ENCODE data around the gene ARHGAP18.

DNA sequence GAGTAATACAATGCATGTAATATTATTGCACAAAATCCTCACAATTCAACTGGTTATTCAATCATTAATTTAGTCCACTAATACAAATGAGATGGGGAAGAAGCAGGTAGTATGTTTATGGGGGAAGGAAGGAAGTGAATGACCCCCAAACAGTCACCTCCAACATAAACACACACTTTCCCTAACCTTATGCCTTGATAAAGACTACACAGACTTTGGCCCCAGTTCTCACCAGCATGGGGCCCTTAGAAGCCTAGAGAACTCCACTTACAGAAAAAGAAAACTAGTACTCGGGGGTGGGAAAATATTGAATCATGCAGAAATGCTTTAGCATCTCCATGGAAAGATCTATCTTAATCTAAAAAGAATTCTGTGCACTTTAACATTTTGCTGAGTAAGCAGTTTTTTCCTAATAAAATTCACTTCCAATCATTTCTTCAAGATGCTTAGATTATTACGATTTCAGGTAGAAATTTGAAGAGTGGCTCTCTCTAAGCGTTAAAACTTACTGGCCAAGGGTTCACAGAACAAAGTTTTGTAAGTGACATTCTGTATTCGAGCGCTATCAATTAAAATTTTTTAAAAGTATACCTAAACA, 18.8 kb downstream of the ARHGAP18 start:
- no peak for TF ChIP-seq ESRRA (CRISPR knock-in tag; IDR thresholded peaks at IDR 0.05; ENCODE audit: low read depth)
- TF ChIP-seq ZNF235 (CRISPR knock-in tag; IDR thresholded peaks at IDR 0.05; ENCODE audit: borderline replicate concordance): no peak
- no peak for TF ChIP-seq ELF4 (CRISPR knock-in tag; IDR thresholded peaks at IDR 0.05; ENCODE audit: borderline replicate concordance)
- no peak for TF ChIP-seq RBM22 (optimal IDR thresholded peaks at IDR 0.05; ENCODE audit: low read length)
- no peak for TF ChIP-seq ZNF878 (CRISPR knock-in tag; IDR thresholded peaks at IDR 0.05)
- no peak for TF ChIP-seq EED (CRISPR knock-in tag; IDR thresholded peaks at IDR 0.05)
- TF ChIP-seq TP53 (CRISPR knock-in tag; conservative IDR thresholded peaks at IDR 0.05): no peak
